Muscle layer of colon (tissue), 2 donors: ENCODE data around the gene OR2F2.

Experiments used
- H3K27ac ChIP-seq: one replicate; pipeline ENCODE4 v1.7.0; 2013; ENCODE audit warnings: low read depth, mild to moderate bottlenecking, low read length, moderate library complexity
- H3K27me3 ChIP-seq, 2 donors: one replicate each; pipeline ENCODE4 v1.7.0; 2013; ENCODE audit warnings: low read length in 2 of 2, mild to moderate bottlenecking in 2 of 2; ENCODE audit not compliant: insufficient read depth in 2 of 2, control insufficient read depth in 1 of 2
- H3K36me3 ChIP-seq: one replicate; pipeline ENCODE4 v1.7.0; 2013; ENCODE audit warnings: mild to moderate bottlenecking, low read length; ENCODE audit not compliant: insufficient read depth
- H3K4me1 ChIP-seq: one replicate; pipeline ENCODE4 v1.7.0; 2013; ENCODE audit warnings: mild to moderate bottlenecking, low read length; ENCODE audit not compliant: insufficient read depth
- H3K4me3 ChIP-seq, 2 donors: one replicate each; pipeline ENCODE4 v1.7.0; 2013; ENCODE audit warnings: low read length in 2 of 2, low read depth in 1 of 2, mild to moderate bottlenecking in 1 of 2, moderate library complexity in 1 of 2
- H3K9ac ChIP-seq: one replicate; pipeline ENCODE4 v1.7.0; 2013; ENCODE audit warnings: low read length
- H3K9me3 ChIP-seq: one replicate; pipeline ENCODE4 v1.7.0; 2013; ENCODE audit warnings: mild to moderate bottlenecking, low read length
- donor health status: abdominal sarcoma.
- donor health status: Adenocarcinoma of cecum.

Gene OR2F2

DNA sequence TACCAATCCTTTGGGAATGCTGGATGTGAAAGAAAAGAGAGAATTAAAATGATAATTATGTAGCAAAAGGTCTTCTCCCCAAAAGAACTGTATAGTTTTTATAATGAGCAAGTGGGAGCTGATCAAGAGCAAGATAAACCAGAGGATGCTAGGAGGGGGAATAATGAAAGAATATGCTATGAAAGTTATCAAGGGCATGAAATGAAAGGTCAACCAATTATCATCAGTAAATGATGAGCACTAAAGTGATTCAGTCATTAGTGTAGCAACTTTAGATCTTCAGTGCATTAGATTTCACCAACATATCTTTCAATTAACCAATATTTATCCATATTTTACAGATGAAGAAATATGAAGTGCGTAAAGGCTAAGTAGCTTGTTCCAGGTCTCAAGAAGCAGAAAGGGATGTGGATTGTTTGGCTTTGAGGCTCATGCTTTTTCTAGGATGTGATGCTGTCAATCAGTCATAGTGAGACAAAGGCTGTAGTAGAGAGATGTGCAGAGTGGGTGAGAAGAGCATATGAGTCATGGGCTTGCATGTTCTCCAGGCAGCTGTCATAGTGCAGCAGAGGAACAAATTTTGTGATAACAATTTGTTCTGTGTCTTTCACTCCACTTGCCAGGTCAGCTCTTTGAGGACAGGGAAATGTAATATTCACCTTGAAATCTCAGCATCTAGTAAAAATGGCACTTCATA lies 5.7 kb upstream of the OR2F2 start:
- no peaks in the 10 kb centered on the region for H3K36me3 ChIP-seq
- H3K27me3 ChIP-seq, result no peaks in the 10 kb centered on the region
- no peak overlapping the region for H3K27ac ChIP-seq
- H3K4me1 ChIP-seq, result no peaks in the 10 kb centered on the region
- H3K9me3 ChIP-seq, result no peaks in the 10 kb centered on the region
- H3K9ac ChIP-seq, result no peak overlapping the region
- no peak overlapping the region for H3K4me3 ChIP-seq

DNA sequence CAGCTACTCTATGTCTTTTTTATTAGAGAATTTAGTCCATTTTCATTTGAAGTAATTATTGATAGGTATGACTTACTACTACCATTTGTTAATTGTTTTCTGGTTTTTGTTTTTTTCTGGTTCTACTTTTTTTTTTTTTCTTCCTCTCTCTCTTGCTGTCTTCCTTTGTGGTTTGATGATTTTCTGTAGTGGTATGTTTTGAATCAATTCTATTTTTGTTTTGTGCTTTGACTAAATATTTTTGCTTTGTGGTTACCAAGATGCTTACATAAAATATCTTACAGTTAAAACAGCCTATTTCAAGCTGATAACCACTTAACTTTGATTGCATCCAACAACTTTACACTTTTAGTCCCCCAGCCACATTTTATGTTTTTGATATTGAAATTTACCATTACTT lies 3.3 kb upstream of the OR2F2 start:
- Histone ChIP-seq H3K9ac (no peak overlapping the region), H3K27me3 (no peaks in the 10 kb centered on the region), H3K9me3 (no peaks in the 10 kb centered on the region), H3K27ac (no peak overlapping the region), H3K4me1 (no peaks in the 10 kb centered on the region), H3K4me3 (no peak overlapping the region), H3K36me3 (no peaks in the 10 kb centered on the region)

DNA sequence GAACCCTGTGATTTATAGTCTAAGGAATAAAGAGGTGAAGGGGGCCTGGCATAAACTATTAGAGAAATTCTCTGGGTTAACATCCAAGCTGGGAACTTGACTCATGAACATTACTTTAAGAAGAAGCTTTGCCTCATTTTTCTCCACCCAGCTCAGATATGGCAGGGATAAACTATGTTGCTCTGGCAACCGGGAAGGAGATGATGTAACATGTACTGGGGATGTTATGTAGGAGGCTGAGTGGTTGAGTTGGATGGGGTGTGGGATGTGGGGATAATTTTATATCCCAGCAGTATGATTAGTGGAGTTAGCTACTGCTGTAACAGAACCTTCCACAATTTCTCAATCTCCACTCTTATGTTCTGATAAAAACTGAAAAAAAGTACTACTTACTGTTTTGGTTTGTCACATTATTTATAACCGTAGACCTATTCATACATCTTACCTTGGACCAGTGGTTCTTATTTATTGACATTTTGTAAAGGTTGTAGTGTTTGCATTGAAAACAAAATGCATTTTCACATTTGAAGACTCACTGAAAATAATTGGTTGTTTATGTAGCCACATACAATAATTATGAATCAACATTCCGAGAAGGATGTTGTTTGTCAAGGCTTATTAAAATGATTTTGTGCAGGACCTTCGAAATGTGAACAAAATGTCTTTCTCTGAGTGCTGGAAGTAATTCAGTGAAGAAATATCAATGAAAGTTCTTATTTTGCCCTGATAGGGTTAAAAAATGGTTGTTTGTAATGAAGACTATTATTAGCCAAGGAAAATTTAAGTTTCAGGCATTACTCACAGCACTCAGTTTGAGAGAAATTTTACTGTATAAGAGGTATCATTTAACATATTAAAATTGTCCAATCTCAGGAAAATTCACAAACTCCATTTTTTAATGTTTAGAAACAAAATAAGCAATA lies 1.3 kb downstream of the OR2F2 start:
- no peaks in the 10 kb centered on the region for H3K27me3 ChIP-seq
- no peaks in the 10 kb centered on the region for H3K9me3 ChIP-seq
- H3K36me3 ChIP-seq, result no peaks in the 10 kb centered on the region
- no peaks in the 10 kb centered on the region for H3K4me1 ChIP-seq
- H3K27ac ChIP-seq, result no peak overlapping the region
- H3K4me3 ChIP-seq, result no peak overlapping the region
- no peak overlapping the region for H3K9ac ChIP-seq

DNA sequence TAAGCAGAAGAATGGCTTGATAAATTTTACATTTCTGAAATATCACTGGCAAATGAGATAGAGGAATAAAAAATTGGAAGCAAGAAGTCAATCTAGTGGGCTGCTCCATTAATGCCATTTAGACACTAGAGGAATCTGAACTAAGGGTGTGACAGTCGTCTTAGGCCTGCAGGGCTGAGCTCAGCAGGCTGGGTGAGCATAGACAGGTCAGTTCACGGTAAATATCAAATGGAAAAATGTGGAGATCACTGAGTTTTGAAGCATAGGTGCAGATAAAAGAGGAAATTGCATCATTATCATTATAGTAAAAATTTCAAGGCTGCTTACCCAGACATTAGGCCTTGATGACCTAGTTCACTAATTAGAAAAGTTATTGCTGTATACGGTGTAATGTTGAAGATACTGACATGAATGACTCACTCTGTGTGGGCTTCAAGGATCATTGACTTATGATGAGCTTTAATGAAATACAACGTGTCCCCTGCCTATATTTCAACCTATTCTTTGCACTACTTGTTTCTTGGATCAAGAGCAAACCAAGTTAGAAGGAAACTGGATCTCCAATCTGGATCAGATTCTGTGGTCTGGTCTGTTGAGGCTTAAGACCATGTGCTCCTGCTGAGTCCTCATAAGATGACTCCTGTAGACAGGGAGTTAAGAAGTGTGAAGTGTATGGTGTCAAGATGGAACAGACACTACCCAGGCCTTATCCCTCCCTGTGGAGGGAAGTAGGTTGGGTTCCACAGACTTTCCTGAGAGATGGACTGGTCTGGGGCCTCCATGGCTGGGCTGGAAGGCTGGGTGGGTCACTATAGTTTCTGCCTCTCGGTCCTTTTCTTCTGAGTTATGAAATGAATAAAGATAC lies 3.6 kb downstream of the OR2F2 start:
- no peak overlapping the region for H3K4me3 ChIP-seq
- H3K9ac ChIP-seq, result no peak overlapping the region
- no peaks in the 10 kb centered on the region for H3K27me3 ChIP-seq
- no peaks in the 10 kb centered on the region for H3K36me3 ChIP-seq
- no peaks in the 10 kb centered on the region for H3K9me3 ChIP-seq
- H3K27ac ChIP-seq, result no peak overlapping the region
- no peaks in the 10 kb centered on the region for H3K4me1 ChIP-seq

DNA sequence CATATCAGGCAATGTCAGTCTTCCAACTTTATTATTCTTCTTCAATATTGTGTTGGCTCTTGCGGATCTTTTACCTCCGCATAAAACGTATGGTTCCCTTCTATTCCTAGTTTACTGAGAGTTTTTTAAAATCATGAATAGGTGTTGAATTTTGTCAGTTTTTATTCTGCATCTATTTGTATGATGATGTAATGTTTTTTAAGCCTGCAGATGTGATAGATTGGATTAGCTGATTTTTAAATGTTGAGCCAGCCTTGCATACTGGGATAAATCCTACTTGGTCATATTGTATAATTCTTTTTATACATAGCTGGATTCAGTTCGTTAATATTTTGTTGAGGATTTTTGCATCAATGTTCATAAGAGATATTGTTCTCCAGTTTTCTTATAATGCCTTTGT lies 10.4 kb downstream of the OR2F2 start:
- H3K27ac ChIP-seq, result no peak overlapping the region
- H3K4me3 ChIP-seq, result no peak overlapping the region
- H3K9me3 ChIP-seq, result no peaks in the 10 kb centered on the region
- no peaks in the 10 kb centered on the region for H3K36me3 ChIP-seq
- H3K27me3 ChIP-seq, result no peaks in the 10 kb centered on the region
- H3K9ac ChIP-seq, result no peak overlapping the region
- H3K4me1 ChIP-seq, result no peaks in the 10 kb centered on the region

DNA sequence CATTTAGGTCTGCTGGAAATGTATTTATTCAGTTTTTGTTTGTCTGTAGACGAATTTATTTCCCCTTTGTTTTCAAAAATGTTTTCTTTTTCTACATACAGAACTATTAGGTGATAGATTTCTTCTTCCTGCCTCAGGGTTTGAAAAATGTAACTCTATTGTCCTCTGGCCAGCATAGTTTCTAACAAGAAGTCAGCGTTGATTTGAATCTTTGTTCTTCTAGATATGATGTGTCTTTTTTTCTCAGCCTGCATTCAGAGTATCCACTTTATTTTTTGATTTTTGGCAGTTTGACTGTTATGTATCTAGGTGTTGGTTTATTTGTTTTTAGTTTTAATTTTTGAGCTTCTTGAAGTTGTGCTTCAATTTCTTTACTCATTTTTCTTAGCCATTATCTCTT lies 12.1 kb downstream of the OR2F2 start:
- Histone ChIP-seq H3K9ac (no peak overlapping the region), H3K27me3 (no peaks in the 10 kb centered on the region), H3K9me3 (no peaks in the 10 kb centered on the region), H3K4me3 (no peak overlapping the region), H3K4me1 (no peaks in the 10 kb centered on the region), H3K27ac (no peak overlapping the region), H3K36me3 (no peaks in the 10 kb centered on the region)

DNA sequence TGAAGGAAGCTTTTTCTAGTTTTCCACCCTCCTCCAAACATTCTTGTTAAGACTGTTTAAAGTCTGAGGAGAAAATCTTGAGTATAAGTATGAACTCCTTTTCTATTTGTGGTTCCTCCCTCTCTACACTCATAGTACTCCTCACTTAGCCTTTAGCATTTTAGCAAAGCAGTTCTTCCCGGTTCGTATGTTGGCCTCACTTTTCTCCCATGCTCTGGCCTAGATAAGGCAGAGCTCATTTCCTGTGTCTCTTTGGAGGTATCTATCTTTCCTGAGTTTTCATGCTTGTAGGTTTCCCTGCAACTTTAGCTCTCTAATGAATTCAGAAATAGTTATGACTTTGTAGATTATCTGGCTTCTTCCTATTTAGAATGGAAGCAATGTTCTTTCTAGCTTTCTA lies 13.7 kb downstream of the OR2F2 start:
- H3K27me3 ChIP-seq, result no peaks in the 10 kb centered on the region
- H3K9me3 ChIP-seq, result no peaks in the 10 kb centered on the region
- H3K9ac ChIP-seq, result no peak overlapping the region
- H3K27ac ChIP-seq, result no peak overlapping the region
- H3K36me3 ChIP-seq, result no peaks in the 10 kb centered on the region
- no peak overlapping the region for H3K4me3 ChIP-seq
- H3K4me1 ChIP-seq, result no peaks in the 10 kb centered on the region

DNA sequence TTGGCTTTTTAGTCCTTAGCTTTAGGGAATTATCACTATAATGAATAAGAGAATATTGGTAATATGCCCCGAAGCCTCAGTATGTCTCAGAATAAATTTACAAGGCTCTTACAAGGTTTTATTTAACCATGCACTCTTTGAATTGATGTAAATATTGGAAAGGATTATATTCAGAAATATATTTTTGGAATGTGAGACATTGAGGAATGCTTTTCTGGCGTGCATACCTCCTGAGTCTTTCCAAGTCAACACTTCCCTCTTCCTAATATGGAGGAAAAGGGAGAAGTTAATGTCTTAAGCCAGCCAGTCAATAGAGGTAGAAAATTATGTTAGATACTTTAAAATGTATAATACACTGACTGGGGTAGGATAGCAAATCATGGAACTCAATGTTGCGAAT lies 18.4 kb downstream of the OR2F2 start:
- Histone ChIP-seq H3K4me3 (no peak overlapping the region), H3K27ac (no peak overlapping the region), H3K36me3 (no peaks in the 10 kb centered on the region), H3K4me1 (no peaks in the 10 kb centered on the region), H3K9me3 (no peaks in the 10 kb centered on the region), H3K27me3 (no peaks in the 10 kb centered on the region), H3K9ac (no peak overlapping the region)

DNA sequence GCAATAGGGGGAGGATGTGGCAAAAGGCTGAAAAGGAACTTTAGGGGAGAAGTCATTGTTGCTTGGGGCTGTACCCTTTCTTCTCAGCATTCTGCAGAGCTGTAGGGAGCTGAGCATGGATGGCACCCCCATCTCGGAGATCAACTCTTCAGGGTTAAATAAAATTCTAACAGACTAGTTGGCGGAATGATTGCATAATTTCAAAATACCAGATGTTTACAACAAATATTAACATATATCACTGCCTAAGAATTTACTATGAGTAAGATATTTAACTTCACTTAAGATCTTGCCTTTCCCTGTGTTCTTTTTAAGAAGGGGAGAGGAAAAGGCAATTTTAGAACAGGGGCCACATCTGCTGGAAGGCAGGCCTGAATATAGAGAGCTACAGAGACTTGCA lies 19.1 kb downstream of the OR2F2 start:
- H3K27ac ChIP-seq, result no peak overlapping the region

DNA sequence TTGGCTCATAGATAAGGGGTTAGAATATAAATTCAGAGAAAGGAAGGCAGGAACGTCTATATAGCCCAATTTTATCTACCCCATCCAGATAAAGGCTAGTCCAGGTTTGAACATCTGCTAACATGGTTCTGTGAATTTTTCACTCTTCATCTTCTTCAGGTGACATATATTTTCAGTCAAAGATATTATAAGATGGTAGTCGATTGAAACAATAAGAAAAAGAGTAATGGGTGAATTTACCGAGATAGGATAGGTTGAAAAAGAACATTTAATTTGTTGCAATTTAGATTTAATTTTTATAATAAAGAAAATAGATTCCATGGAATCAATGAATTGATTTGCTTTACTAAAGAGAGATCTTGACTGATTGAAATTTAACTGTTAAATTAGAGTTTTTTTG lies 19.5 kb downstream of the OR2F2 start, which contains the start of gene OR2F1:
Gene OR2F1, plus strand, starts transcription at position 301 of the 400 bp plus-strand sequence. CDS start 5,127 bp downstream, outside the sequence.
- Histone ChIP-seq H3K4me3 (no peak within 1 kb of the TSS), H3K9me3 (no peaks in the 10 kb centered on the region), H3K9ac (no peak within 1 kb of the TSS), H3K36me3 (no peaks in the 10 kb centered on the region), H3K27me3 (no peaks in the 10 kb centered on the region), H3K4me1 (no peaks in the 10 kb centered on the region), H3K27ac (no peak within 1 kb of the TSS)

More for the DNA sequence above, 19.1 kb downstream of the OR2F2 start:
- Histone ChIP-seq H3K9me3 (no peaks in the 10 kb centered on the region), H3K4me3 (no peak overlapping the region), H3K9ac (no peak overlapping the region), H3K4me1 (no peaks in the 10 kb centered on the region), H3K36me3 (no peaks in the 10 kb centered on the region), H3K27me3 (no peaks in the 10 kb centered on the region)

DNA sequence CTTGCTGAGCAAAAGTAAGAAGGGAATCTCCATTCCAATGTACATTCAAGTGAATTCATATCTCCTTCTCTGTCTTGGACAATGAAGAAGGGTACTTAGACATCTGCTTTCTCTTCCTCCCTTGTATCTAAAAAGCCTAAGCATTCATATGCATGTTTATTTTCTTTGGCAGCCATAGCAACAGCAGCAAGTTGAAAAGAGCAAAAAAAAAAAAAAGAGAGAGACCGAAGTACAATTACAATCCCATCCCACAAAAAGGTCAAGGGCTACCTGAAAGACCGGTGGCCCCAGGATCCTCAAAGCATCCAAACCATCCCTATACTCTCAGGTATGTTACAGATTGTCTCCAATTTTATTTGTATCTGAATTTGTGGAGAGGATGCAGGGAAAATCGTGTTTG lies 23.7 kb downstream of the OR2F2 start:
- Histone ChIP-seq H3K4me3 (no peak overlapping the region), H3K9me3 (no peaks in the 10 kb centered on the region), H3K4me1 (no peaks in the 10 kb centered on the region), H3K36me3 (no peaks in the 10 kb centered on the region), H3K9ac (no peak overlapping the region), H3K27ac (no peak overlapping the region), H3K27me3 (no peaks in the 10 kb centered on the region)
